CD4-positive, alpha-beta T cell treated with Interleukin-6 for 4 hours (primary cell): ENCODE data around the gene TACC2.

ENCODE experiments used
- DNase-seq: peaks from one replicate; pipeline ENCODE4 v3.0.0-alpha.2; 2020; ENCODE audit warnings: mixed read lengths

TACC2 gene

GRCh38 chr10:122234416-122234815 is 245.5 kb downstream of the TACC2 start:
- no peak for DNase-seq

- no peak for DNase-seq
Observed at GRCh38 chr10:122236690-122237306, 247.8 kb downstream of the TACC2 start.

- no peak for DNase-seq
Observed at GRCh38 chr10:122237331-122237990, 248.5 kb downstream of the TACC2 start.

- DNase-seq, result no peak
Observed at GRCh38 chr10:122239578-122240257, 250.8 kb downstream of the TACC2 start.

GRCh38 chr10:122240401-122240800 is 251.4 kb downstream of the TACC2 start:
- no peak for DNase-seq

GRCh38 chr10:122241836-122242235 is 252.9 kb downstream of the TACC2 start:
- no peak for DNase-seq

- no peak for DNase-seq
Observed at GRCh38 chr10:122243550-122243949, 254.6 kb downstream of the TACC2 start.

- DNase-seq, result no peak
Observed at GRCh38 chr10:122244001-122244975, 255.3 kb downstream of the TACC2 start.

GRCh38 chr10:122245136-122245535 is 256.2 kb downstream of the TACC2 start:
- no peak for DNase-seq

GRCh38 chr10:122245897-122246296 is 256.9 kb downstream of the TACC2 start:
- no peak for DNase-seq

GRCh38 chr10:122246830-122247520 is 258.0 kb downstream of the TACC2 start:
- DNase-seq, result no peak

- DNase-seq, result no peak
Observed at GRCh38 chr10:122248356-122249302, 259.7 kb downstream of the TACC2 start.

- no peak for DNase-seq
Observed at GRCh38 chr10:122249303-122249850, 260.4 kb downstream of the TACC2 start.

GRCh38 chr10:122249991-122250750 is 261.2 kb downstream of the TACC2 start:
- DNase-seq, result no peak

- DNase-seq, result no peak
Observed at GRCh38 chr10:122251459-122252255, 262.7 kb downstream of the TACC2 start.

- DNase-seq, result no peak
Observed at GRCh38 chr10:122252805-122253204, 263.8 kb downstream of the TACC2 start.

GRCh38 chr10:122253605-122254004 is 264.6 kb downstream of the TACC2 start:
- DNase-seq, result no peak

- no peak for DNase-seq
Observed at GRCh38 chr10:122254831-122255230, 265.9 kb downstream of the TACC2 start.
